Measurements from ENCODE around the gene TSLP.

Gene TSLP

DNA sequence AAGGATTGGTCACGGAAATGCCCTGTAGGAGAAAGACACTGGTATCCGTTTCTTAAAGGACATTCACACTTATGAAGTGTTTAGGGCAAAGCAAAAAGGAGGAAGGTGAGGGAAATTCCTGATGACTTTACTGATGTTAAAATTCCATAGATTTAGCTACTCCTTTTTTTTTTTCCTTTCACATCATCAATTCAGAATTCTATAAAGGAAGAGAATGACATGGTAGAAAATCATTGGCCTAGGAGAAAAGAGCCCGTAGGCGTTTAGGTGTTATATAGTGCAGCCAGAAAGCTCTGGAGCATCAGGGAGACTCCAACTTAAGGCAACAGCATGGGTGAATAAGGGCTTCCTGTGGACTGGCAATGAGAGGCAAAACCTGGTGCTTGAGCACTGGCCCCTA lies at the start of gene TSLP:
TSS of gene TSLP (plus strand) at position 301 of the 400 bp plus-strand sequence. CDS start 178 bp downstream, outside the sequence.
- DNase-seq (no peak), ATAC-seq (no peak)
- H3K9me3 Mint-ChIP-seq: no peaks in the 10 kb centered on the region
- no peak within 1 kb of the TSS for H3K27ac Mint-ChIP-seq
- H3K4me1 Mint-ChIP-seq: peaks cover 45% of the 10 kb centered on the region
- H3K4me3 Mint-ChIP-seq: peak within 1 kb of the TSS; percentile 92 to 97
- peaks cover 92% of the 10 kb centered on the region for H3K27me3 Mint-ChIP-seq

DNA sequence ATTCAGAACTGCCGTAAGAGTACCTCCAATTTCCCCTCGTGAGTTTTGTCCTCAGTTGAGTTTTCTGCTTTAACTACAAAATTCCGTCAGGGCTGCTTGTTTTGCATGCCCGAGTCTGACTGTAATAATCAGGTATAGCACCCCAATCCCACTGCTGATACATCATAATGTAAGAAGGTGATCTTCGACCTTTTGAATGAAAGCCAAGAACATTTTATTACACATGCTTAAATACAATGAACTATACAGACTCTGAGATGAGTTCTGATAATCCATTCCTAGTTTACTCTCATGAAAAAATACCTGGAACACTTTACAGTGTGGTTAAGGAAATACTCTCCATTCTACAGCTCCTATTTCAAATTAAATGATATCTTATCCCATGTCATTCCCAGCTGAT lies 49.2 kb upstream of the TSLP start:
- Mint-ChIP-seq H3K27ac (no peak overlapping the region), H3K9me3 (no peaks in the 10 kb centered on the region), H3K4me3 (no peak overlapping the region), H3K4me1 (no peaks in the 10 kb centered on the region), H3K27me3 (no peaks in the 10 kb centered on the region)
- ATAC-seq (no peak), DNase-seq (no peak)

DNA sequence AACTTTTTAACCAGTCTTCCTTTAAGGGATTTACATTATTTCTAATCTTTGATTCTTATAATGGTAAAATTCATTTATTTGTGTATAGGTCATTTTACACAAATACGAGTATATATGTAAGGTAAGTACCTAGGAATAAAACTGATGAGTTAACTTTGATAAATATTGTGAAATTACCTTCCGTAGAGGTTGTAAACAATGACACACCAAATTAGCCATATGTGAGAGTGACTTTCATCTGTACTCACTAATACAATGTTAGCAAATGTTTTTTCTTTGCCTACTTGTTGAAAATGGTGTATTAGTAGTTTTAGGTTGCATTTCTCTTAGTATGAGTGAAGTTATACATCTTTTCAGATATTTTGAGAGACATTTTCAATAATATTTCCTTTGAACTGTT lies 42.6 kb upstream of the TSLP start:
- Mint-ChIP-seq H3K27me3 (peaks cover 26% of the 10 kb centered on the region), H3K4me1 (no peaks in the 10 kb centered on the region), H3K9me3 (no peaks in the 10 kb centered on the region), H3K27ac (no peak overlapping the region), H3K4me3 (no peak overlapping the region)
- ATAC-seq (no peak), DNase-seq (no peak)

DNA sequence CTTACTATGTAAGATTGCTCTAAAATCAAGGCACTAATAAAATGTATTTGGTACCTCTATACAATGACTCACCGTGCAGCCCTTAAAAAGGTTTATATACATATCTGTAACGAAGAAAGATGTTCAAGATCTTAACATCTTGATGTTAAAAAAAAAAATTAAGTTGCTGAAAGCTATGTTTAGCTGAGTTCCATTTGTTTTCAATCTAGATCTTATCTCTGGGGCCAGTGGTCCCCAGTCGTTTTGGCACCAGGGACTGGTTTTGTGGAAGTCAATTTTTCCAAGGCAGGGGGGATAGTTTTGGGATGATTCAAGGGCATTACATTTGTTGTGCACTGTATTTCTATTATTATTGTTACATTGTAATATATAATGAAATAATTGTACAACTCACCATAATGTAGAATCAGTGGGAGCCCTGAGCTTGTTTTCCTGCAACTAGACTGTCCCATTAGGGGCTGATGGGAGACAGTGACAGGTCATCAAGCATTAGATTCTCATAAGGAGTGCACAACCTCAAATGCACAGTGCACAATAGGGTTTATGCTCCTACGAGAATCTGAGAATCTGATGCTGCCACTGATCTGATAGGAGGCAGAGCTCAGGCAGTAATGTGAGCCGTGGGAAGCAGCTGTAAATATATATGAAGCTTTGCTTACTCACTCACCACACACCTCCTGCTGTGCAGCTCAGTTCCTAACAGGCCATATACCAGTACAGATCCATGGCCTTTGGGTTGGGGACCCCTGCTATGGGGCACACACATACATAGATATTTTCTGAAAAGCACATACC lies 27.6 kb upstream of the TSLP start:
- no peaks in the 10 kb centered on the region for H3K9me3 Mint-ChIP-seq
- ATAC-seq: no peak
- H3K4me1 Mint-ChIP-seq: no peaks in the 10 kb centered on the region

DNA sequence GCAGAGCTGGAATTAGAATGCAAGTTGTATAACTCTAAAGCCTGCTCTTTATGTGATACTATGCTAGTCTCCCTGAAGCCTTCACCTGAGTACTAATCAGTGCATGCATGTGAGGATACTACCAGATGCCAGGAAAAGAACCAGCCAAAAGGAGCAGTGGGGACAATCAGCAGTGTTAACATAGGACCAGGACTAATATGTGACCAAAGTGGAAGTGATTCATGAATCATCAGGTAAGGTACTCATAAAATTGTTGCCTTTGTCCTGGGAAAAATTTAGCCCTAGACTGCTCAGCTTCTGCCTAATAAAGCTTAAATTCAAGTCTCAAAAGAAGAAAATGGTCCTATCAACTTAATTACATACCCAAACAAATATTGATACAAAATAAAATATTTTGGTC lies 13.4 kb upstream of the TSLP start:
- ATAC-seq: no peak
- no peaks in the 10 kb centered on the region for H3K4me1 Mint-ChIP-seq
- no peak overlapping the region for H3K27ac Mint-ChIP-seq
- DNase-seq: no peak
- peaks cover 55% of the 10 kb centered on the region for H3K27me3 Mint-ChIP-seq
- no peaks in the 10 kb centered on the region for H3K9me3 Mint-ChIP-seq
- no peak overlapping the region for H3K4me3 Mint-ChIP-seq

More for the DNA sequence above, 27.6 kb upstream of the TSLP start:
- no peak for DNase-seq
- H3K27me3 Mint-ChIP-seq: peaks cover 20% of the 10 kb centered on the region
- H3K4me3 Mint-ChIP-seq: no peak overlapping the region
- H3K27ac Mint-ChIP-seq: no peak overlapping the region

DNA sequence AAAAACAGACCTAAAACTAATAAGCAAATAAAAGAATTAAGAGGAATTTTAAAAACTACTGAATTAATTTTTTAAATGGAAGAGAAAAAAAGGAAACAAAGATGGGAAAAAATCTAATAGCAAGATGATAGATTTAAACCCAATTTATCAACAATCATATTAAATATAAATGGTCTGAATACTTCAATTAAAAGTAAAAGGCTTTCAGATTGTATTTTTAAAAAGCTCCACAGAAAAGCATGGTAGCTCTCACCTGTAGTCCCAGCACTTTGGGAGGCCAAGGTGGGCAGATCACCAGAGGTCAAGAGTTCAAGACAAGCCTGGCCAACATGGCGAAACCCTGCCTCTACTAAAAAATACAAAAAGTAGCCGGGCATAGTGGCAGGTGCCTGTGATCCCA lies 11.3 kb upstream of the TSLP start:
- H3K9me3 Mint-ChIP-seq: no peaks in the 10 kb centered on the region

DNA sequence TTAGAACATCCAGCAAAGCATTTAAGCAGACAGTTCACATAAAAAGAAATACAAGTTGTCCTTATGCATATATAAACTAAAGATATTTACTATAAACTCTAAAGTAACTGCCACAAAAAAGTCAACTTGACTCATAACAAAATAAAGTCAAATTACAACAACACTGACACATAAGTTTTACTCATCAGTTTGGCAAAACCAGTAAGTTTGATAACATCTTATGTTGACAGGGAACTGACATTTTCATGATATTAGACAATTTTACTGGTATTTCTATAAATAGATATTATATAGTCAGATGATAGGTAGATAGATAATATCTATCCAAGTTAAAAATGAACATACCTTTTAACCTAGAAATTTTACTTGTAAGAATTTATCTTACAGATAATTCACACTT lies 9.9 kb upstream of the TSLP start:
- Mint-ChIP-seq H3K4me1 (no peaks in the 10 kb centered on the region), H3K9me3 (no peaks in the 10 kb centered on the region), H3K27ac (no peak overlapping the region), H3K27me3 (peaks cover 46% of the 10 kb centered on the region), H3K4me3 (no peak overlapping the region)
- ATAC-seq (no peak), DNase-seq (no peak)

More for the DNA sequence above, 11.3 kb upstream of the TSLP start:
- no peaks in the 10 kb centered on the region for H3K4me1 Mint-ChIP-seq
- H3K27ac Mint-ChIP-seq: no peak overlapping the region
- peaks cover 44% of the 10 kb centered on the region for H3K27me3 Mint-ChIP-seq
- H3K4me3 Mint-ChIP-seq: no peak overlapping the region
- ATAC-seq: no peak
- no peak for DNase-seq

DNA sequence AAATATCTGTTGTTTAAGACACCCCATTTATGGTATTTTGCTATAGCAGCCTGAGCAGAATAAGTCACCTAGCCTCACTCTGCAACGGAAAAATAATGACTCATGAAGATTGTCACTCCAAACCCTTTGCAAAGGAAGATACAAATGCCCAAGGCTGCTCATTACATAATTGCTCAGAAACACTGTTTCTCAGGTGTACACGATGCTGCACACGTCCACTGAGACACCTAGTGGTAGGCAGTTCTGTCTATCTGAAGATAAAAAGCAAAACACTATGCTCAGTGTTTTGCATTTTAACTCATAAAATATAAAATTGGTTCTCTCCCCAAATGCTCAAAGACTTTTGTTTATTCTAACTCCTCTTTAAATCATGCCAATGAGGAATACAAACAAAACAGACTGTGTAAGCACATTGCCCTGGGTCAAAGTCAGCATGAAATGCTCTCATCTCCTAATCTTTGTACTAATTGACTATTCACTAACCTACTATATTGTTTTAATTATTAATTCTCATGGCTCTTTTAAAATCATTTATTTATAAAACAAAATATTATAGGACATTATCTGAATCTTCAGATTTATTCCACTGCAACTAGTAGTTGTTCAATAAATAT lies 7.7 kb upstream of the TSLP start:
- no peaks in the 10 kb centered on the region for H3K9me3 Mint-ChIP-seq
- no peak overlapping the region for H3K4me3 Mint-ChIP-seq
- no peaks in the 10 kb centered on the region for H3K4me1 Mint-ChIP-seq
- peaks cover 49% of the 10 kb centered on the region for H3K27me3 Mint-ChIP-seq
- no peak for DNase-seq
- ATAC-seq: peak; percentile 59
- no peak overlapping the region for H3K27ac Mint-ChIP-seq

DNA sequence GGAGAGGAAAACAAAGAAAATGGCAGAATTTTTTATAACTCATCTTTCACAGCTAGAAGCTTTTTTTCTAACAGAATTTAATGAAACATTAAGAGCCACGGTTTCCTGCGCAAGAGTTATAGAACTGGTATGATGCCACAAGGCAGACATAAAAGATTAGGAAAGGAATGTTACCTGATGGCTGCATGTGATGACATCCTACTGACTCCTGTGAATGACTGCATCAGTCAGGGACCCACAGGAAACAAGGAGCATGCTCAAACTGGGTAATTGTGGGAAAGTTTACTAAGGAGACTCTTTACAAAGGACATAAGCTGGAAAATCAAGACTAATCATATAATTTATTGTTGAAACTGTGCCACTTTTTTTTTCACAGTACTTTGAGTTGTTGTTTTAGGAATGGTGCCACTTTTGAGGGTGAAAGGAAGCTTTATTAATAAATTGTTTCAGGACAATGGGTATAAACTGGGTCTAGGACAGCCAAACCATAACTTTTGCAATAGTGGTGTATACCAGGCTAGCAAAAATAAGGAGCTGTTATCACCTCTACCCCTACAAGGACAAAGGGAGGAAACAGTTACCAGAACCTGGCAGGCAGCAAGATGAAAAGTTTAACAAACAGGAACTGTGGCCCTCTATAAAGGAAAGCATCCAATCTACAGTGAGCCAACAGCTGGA lies 5.1 kb upstream of the TSLP start:
- no peaks in the 10 kb centered on the region for H3K9me3 Mint-ChIP-seq
- H3K27ac Mint-ChIP-seq: no peak overlapping the region
- H3K4me3 Mint-ChIP-seq: no peak overlapping the region
- ATAC-seq (no peak), DNase-seq (no peak)
- peaks cover 12% of the 10 kb centered on the region for H3K4me1 Mint-ChIP-seq
- peaks cover 71% of the 10 kb centered on the region for H3K27me3 Mint-ChIP-seq

DNA sequence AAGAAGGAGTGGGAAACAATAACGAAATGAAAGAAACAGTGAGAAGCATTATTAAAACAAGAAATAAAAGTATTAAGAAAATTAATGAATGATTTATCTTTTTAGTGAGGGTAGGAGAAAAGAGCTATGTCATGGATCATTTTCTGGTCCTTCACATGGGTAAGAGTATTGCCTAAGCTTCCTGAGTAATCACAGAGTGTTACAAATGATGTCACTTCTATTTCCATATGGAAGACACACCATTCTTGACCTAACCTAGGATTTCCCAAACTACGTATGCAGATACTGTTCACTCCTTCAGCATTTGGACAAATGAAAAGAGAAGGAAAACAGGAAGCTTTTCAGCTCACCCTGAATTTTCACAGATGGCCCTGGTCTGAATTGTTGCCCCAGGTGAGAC lies 3.3 kb upstream of the TSLP start:
- Mint-ChIP-seq H3K27me3 (peaks cover 89% of the 10 kb centered on the region), H3K4me1 (peaks cover 23% of the 10 kb centered on the region), H3K4me3 (no peak overlapping the region), H3K9me3 (no peaks in the 10 kb centered on the region), H3K27ac (no peak overlapping the region)
- no peak for ATAC-seq
- DNase-seq: no peak

DNA sequence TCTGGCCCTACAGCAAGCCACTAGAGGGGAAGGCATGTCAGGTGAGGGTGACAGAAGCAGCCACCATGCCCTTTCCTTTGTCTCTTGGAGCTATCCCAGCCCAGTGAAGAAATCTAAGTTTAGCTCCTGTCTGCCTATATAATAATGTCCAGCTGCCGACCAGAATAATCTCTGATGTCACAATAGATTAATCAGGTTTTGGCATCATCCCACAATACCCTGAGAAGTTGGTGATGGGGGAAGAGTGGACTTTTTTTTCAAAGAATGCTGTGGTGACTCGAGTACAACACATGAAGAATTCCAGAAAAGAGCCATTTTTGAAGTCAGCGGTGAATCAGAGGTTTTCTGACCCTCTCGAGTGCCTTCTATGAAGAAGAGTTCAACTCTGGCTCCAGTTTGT lies 1.7 kb upstream of the TSLP start:
- ATAC-seq (no peak), DNase-seq (no peak)
- Mint-ChIP-seq H3K27ac (no peak overlapping the region), H3K27me3 (peaks cover 96% of the 10 kb centered on the region), H3K4me3 (peak overlapping the region in 1 of 2 donors; percentile 4), H3K9me3 (no peaks in the 10 kb centered on the region), H3K4me1 (peaks cover 34% of the 10 kb centered on the region)

DNA sequence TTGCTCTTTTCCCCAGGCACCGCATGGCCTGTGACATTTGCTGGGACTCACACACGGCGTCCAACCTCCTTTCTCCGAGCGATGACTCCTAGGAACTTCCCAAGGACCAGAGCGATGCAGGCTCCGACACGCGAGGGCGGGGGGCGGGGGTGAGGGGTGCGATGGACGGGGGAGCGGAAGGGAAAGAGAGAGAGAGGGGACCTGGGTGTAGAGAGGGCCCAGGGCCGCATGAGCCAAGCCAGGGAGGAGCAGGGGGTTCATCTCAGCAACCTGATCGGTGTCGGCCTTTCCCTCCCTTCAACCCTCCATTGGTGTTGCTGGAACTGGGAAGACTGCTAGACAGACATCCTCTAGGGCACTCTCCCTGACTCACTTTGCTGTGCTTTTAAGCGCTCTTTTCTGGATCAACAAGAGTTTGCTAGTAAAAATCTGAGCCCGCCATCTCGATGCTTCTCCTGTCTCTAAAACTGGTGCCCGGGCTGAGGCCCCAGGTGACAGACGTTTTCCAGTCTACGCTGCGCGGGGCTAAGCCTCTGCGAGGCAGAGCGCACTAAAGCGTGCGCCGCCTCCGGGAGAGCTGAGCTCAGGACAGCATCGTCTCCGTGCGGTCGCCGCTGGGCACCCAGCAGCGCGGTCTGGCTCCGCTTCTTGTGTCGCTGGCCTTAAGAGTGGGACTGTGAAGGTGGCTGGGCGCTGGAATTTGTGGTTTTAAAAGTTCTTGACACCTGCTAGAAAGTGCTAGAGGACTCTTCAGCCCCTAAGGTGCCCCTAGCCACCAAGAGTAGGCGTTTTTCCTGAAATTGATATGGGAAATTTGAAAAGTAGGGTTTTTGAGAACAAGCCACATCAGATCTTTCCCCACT lies 1.0 kb upstream of the TSLP start:
- Mint-ChIP-seq H3K4me3 (peak overlapping the region; percentile 32 to 74), H3K9me3 (no peaks in the 10 kb centered on the region), H3K27ac (no peak overlapping the region), H3K4me1 (peaks cover 40% of the 10 kb centered on the region), H3K27me3 (peaks cover 96% of the 10 kb centered on the region)
- DNase-seq (peak; percentile 27 to 38), ATAC-seq (peak; percentile 72)

DNA sequence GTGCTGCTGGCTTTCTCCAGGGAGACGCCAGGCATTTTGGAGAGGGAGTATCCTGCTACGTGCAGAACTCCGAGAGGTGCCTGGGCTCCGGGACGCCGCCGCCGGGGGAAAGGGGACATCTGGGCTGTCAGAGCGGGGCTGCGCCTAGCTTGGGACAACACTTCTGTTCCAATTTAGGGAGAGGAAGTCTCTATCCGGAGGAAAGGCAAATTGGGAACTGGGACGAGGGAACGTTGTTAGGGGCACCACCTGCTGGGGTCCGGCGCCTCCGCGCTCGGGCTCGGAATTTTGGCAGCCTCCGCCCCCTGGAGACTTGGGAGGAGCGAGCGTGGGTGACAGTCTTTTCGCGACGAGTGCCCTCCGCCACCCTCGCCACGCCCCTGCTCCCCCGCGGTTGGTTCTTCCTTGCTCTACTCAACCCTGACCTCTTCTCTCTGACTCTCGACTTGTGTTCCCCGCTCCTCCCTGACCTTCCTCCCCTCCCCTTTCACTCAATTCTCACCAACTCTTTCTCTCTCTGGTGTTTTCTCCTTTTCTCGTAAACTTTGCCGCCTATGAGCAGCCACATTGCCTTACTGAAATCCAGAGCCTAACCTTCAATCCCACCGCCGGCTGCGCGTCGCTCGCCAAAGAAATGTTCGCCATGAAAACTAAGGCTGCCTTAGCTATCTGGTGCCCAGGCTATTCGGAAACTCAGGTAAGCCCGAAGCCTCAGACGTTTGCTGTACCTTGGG lies 1.6 kb downstream of the TSLP start:
- peaks cover 86% of the 10 kb centered on the region for H3K27me3 Mint-ChIP-seq
- no peaks in the 10 kb centered on the region for H3K9me3 Mint-ChIP-seq
- peaks cover 45% of the 10 kb centered on the region for H3K4me1 Mint-ChIP-seq
- peak overlapping the region; percentile 92 to 97 for H3K4me3 Mint-ChIP-seq
- H3K27ac Mint-ChIP-seq: peak overlapping the region; percentile 74 to 90
- ATAC-seq: peak; percentile 70
- peak; percentile 50 to 54 for DNase-seq

DNA sequence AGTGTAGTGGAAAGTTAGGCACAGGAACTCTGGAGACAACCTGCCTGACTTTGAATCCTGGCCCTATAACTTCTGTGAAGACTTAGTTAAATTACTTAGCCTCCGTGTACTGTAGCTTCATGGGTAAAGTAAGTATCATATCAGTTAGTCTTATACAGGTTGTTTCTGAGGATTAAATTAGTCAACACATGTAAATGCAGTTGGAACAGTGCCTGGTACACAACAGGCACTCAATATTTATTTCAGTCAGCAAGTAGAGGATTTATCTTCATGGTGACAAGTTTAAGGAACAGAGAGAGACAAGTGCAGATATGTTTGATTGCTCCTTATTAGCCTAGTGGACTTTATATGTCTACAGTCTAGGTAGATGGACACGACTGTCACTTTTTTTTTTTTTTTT lies 2.7 kb downstream of the TSLP start:
- ATAC-seq (no peak), DNase-seq (no peak)
- H3K4me3 Mint-ChIP-seq: peak overlapping the region; percentile 92 to 97
- H3K4me1 Mint-ChIP-seq: peaks cover 45% of the 10 kb centered on the region
- H3K27me3 Mint-ChIP-seq: peaks cover 83% of the 10 kb centered on the region
- no peaks in the 10 kb centered on the region for H3K9me3 Mint-ChIP-seq
- H3K27ac Mint-ChIP-seq: peak overlapping the region; percentile 14 to 48

DNA sequence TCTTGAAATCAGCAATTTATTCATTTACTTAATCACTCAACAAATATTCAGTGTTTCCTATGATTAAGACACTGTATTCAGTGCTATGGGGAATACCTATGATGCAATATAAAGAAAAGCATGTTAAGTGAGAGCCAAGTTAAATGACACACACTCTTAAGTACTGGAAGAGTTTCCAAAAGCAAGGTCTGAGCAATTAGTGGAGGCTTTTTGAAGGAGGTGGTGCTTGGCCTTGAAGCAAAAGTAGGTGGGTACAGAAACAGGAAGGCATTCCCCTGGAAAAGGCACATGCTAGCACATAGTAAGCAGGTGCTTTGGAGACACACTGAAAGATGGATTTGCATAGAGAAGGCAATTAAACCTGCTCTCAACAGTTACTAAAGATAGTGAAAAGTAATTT lies 4.0 kb downstream of the TSLP start:
- Mint-ChIP-seq H3K4me1 (peaks cover 42% of the 10 kb centered on the region), H3K4me3 (peak overlapping the region; percentile 31 to 44), H3K27me3 (peaks cover 80% of the 10 kb centered on the region), H3K9me3 (no peaks in the 10 kb centered on the region), H3K27ac (peak overlapping the region; percentile 77 to 86)
- DNase-seq (no peak), ATAC-seq (peak; percentile 76)
